IMR-90 (cell line): ENCODE data around the gene ZNF124.

Experiments
- CEBPB ChIP-seq: IDR thresholded peaks from 2 replicates; pipeline ENCODE4 v1.6.1; 2012; ENCODE audit warnings: low read depth, low read length, improper control_type of control experiment
- FOS ChIP-seq: fragments of 150-350 bp; IDR thresholded peaks from 2 replicates; pipeline ENCODE4 v1.6.1; 2016; ENCODE audit warnings: low read depth, low read length
- MAZ ChIP-seq: IDR thresholded peaks from 2 replicates; pipeline ENCODE4 v1.6.1; 2012; ENCODE audit warnings: low read depth, mild to moderate bottlenecking, low read length, improper control_type of control experiment, moderate library complexity, borderline replicate concordance
- MXI1 ChIP-seq: IDR thresholded peaks from 2 replicates; pipeline ENCODE4 v1.6.1; 2012; ENCODE audit warnings: low read depth, mild to moderate bottlenecking, low read length, moderate library complexity, borderline replicate concordance
- POLR2A ChIP-seq: IDR thresholded peaks from 2 replicates; pipeline ENCODE4 v1.6.1; 2012; ENCODE audit warnings: mild to moderate bottlenecking, low read depth, low read length
- RAD21 ChIP-seq: IDR thresholded peaks from 2 replicates; pipeline ENCODE4 v1.6.1; 2012; ENCODE audit warnings: low read length, improper control_type of control experiment
- SMC3 ChIP-seq: fragments of 150-350 bp; IDR thresholded peaks from 2 replicates; pipeline ENCODE4 v1.6.1; 2016; ENCODE audit warnings: low read depth, mild to moderate bottlenecking, antibody characterized with exemption, low read length, moderate library complexity
- TF ChIP-seq, protein P1 (sequence below): conservative IDR thresholded peaks from 2 replicates; pipeline ENCODE4 v1.5.1; 2012; ENCODE audit warnings: mild to moderate bottlenecking, low read depth, low read length, improper control_type of control experiment
- TF ChIP-seq, protein P2 (sequence below): fragments of 150-350 bp; IDR thresholded peaks from 2 replicates; pipeline ENCODE4 v1.6.1; 2017; ENCODE audit warnings: mild to moderate bottlenecking, antibody characterized with exemption, low read length, low read depth
- TF ChIP-seq, protein P3 (sequence below): fragments of 150-350 bp; IDR thresholded peaks from 2 replicates; pipeline ENCODE4 v1.6.1; 2016; ENCODE audit warnings: low read depth, mild to moderate bottlenecking, low read length, moderate library complexity, borderline replicate concordance

DNA sequence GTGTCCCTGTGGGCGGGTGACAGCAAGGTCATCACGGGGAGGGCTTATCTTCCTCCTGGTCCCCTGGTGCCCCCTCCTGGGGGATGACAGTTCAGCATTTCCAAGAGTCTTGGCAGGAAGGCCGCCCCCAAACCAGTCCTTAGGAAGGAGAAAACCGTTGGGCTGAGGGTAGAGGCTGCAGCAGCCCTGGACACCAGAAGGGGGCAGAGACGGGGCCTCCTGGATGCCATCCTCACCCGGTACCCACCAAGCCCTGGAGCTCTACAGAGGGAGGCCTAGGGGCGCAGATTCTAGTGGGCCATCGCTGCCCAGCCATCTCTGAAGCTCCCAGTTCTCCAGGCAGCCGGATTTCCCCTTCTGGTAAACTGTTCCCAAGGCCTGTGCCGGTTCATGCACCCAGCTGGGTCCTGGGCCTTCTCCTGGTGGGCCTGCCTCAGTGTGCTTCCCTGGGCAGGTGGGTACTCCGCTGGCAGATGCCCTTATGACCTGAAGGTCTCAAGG lies 52.8 kb downstream of the ZNF124 start:
- TF ChIP-seq POLR2A: no peak
- TF ChIP-seq, protein P1, sequence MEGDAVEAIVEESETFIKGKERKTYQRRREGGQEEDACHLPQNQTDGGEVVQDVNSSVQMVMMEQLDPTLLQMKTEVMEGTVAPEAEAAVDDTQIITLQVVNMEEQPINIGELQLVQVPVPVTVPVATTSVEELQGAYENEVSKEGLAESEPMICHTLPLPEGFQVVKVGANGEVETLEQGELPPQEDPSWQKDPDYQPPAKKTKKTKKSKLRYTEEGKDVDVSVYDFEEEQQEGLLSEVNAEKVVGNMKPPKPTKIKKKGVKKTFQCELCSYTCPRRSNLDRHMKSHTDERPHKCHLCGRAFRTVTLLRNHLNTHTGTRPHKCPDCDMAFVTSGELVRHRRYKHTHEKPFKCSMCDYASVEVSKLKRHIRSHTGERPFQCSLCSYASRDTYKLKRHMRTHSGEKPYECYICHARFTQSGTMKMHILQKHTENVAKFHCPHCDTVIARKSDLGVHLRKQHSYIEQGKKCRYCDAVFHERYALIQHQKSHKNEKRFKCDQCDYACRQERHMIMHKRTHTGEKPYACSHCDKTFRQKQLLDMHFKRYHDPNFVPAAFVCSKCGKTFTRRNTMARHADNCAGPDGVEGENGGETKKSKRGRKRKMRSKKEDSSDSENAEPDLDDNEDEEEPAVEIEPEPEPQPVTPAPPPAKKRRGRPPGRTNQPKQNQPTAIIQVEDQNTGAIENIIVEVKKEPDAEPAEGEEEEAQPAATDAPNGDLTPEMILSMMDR: peak; percentile 25; the same call in 1 of the 2 replicates
- no peak for TF ChIP-seq SMC3
- TF ChIP-seq MXI1: no peak
- TF ChIP-seq RAD21: peak; percentile 13; the same call in 1 of the 2 replicates
- no peak for TF ChIP-seq MAZ
- TF ChIP-seq, protein P2, sequence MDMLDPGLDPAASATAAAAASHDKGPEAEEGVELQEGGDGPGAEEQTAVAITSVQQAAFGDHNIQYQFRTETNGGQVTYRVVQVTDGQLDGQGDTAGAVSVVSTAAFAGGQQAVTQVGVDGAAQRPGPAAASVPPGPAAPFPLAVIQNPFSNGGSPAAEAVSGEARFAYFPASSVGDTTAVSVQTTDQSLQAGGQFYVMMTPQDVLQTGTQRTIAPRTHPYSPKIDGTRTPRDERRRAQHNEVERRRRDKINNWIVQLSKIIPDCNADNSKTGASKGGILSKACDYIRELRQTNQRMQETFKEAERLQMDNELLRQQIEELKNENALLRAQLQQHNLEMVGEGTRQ: no peak
- no peak for TF ChIP-seq CEBPB
- TF ChIP-seq, protein P3, sequence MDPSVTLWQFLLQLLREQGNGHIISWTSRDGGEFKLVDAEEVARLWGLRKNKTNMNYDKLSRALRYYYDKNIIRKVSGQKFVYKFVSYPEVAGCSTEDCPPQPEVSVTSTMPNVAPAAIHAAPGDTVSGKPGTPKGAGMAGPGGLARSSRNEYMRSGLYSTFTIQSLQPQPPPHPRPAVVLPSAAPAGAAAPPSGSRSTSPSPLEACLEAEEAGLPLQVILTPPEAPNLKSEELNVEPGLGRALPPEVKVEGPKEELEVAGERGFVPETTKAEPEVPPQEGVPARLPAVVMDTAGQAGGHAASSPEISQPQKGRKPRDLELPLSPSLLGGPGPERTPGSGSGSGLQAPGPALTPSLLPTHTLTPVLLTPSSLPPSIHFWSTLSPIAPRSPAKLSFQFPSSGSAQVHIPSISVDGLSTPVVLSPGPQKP: no peak
- TF ChIP-seq FOS: no peak
